Measurements from ENCODE around the gene PMEL. TPM values are rescaled to one million over a fixed set of nuclear protein-coding genes. Genes with fewer than 3 reads are reported as not detected.

Gene PMEL
- total RNA-seq, 4 donors from 2014 or later: 0.73 to 2.0 TPM; not detected in 2

DNA sequence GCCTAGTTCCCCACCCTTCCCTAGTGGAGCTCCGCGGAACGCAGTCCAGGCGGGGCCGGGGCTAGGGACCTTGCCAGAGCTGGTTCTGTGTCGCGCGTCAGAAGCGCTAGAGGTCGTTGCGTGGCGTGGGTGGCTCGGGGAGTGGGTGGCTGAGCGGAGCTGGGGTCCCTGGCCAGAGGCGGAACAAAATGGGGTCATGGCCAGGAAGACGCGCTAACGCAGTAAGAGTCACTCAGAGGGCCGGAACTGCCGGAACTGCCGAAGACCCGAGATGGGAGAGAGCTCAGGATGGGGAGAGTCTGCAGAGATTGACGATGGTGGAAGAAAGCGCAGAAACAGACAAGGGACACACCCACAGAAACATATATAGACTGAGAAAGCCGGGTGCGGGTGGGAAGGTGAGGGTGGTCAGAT lies 30.1 kb downstream of the PMEL start:
- no peak for TF ChIP-seq POLR2A (IDR thresholded peaks at IDR 0.05)
- Histone ChIP-seq H3K27ac (peak overlapping the region; percentile 32 to 64 (median 48)), H3K4me1 (peaks cover 12 to 21% of the 10 kb centered on the region in 2 donors), H3K4me3 (peak overlapping the region in 3 of 4 donors; percentile 7 to 39 (median 16)), H3K36me3 (no peaks in the 10 kb centered on the region), H3K27me3 (peaks cover 6 to 34% (median 14%) of the 10 kb centered on the region in 3 donors), H3K9me3 (no peaks in the 10 kb centered on the region)
- ATAC-seq (no peak), DNase-seq (no peak)
- in situ Hi-C loops (cut with MboI; ENCODE audit: low sequenced_read_pairs in 4 of 4) (loop anchor here in 3 of 4 donors (5.0 to 25.0 kb wide), 4 partner anchors 121 to 298 kb away; partner anchors contain the start of genes ORMDL2 (in 2 of the 3), SARNP (in 2 of the 3) and OR10P1 (in 1 of the 3)), intact Hi-C loops (cut with DNase I; ENCODE audit: low total_unique reads) (no loop called here)

DNA sequence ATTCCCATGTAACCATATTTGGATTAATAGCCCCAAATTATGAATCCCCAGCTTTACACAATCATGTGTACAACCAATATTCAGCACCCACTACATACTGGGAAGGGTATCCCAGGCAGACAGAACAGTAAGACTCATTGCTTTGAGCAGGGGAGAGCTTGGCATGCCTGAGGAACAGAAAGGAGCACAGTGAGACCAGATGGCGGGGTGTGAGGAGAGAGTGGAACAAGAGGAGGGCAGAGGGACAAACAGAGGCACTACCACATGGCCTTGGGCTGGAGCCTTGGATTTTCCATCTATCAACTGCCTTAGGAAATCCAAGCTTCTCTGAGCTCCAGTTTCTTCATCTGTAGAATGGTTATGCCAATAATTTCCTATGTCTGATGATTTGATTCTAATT lies 31.1 kb downstream of the PMEL start:
- intact Hi-C loops (cut with DNase I; ENCODE audit: low total_unique reads) (no loop called here), in situ Hi-C loops (cut with MboI; ENCODE audit: low sequenced_read_pairs in 4 of 4) (loop anchor here in 3 of 4 donors (5.0 to 25.0 kb wide), 4 partner anchors 120 to 297 kb away; partner anchors contain the start of genes ORMDL2 (in 2 of the 3), SARNP (in 2 of the 3) and OR10P1 (in 1 of the 3))
- no peak for DNase-seq
- Histone ChIP-seq H3K27ac (no peak overlapping the region), H3K9me3 (no peaks in the 10 kb centered on the region), H3K4me1 (peaks cover 16 to 19% of the 10 kb centered on the region in 2 donors), H3K27me3 (peaks cover 6 to 34% (median 14%) of the 10 kb centered on the region in 3 donors), H3K4me3 (no peak overlapping the region), H3K36me3 (no peaks in the 10 kb centered on the region)
- ATAC-seq: no peak
- TF ChIP-seq, protein P1, sequence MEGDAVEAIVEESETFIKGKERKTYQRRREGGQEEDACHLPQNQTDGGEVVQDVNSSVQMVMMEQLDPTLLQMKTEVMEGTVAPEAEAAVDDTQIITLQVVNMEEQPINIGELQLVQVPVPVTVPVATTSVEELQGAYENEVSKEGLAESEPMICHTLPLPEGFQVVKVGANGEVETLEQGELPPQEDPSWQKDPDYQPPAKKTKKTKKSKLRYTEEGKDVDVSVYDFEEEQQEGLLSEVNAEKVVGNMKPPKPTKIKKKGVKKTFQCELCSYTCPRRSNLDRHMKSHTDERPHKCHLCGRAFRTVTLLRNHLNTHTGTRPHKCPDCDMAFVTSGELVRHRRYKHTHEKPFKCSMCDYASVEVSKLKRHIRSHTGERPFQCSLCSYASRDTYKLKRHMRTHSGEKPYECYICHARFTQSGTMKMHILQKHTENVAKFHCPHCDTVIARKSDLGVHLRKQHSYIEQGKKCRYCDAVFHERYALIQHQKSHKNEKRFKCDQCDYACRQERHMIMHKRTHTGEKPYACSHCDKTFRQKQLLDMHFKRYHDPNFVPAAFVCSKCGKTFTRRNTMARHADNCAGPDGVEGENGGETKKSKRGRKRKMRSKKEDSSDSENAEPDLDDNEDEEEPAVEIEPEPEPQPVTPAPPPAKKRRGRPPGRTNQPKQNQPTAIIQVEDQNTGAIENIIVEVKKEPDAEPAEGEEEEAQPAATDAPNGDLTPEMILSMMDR (IDR thresholded peaks at IDR 0.05 in 4 of 5, conservative IDR thresholded peaks at IDR 0.05 in 1 of 5): no peak
- no peak for TF ChIP-seq POLR2A (IDR thresholded peaks at IDR 0.05)

DNA sequence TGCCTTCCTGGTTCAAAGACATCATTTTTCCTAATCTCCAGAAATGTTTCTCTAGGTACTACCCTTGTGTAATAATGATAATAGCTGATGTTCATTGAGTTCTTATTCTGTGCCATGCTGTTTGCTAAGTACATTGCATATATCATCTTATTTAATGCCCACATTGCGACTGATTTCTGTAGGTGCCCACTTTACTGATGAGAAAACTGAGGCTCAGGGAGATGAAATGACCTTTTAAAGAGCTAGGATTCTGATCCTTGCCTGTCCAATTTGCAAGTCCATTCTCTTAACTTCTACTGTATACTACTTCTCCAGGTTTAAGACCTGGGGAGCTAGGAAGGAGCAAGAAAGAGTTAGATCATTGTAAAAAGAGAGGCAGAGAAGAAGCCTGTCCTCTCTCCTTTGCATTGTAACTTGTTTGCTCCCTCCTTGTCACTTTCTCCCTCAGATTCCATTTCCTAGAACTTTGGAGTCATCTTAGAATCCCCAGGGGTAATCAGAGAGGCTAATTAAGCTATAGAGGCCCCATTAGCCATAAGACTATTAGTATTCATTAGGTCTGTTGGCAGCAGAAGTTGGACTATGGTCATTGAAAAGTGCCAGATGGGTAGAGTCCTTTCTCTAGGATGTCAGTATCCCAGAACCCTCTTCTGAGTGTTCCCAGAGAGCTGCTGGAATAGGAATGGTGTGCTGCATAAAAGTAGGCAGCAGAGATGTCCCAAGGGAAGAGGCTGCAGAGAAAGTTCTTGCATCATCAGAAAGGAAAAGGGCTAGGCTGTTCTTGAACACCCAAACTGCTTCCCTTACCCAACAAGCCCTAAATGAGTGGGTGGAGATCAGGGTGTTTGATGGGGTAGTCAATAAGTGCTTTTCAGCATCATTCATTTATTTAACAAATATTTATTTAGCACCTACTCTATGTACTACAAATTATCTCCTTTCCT lies 31.8 kb downstream of the PMEL start:
- no peak for ATAC-seq
- in situ Hi-C loops (cut with MboI; ENCODE audit: low sequenced_read_pairs in 4 of 4) (loop anchor here in 2 of 4 donors (10.0 to 25.0 kb wide), 3 partner anchors 119 to 297 kb away; partner anchors contain the start of genes ORMDL2 (in 2 of the 2), SARNP (in 2 of the 2) and OR10P1 (in 1 of the 2)), intact Hi-C loops (cut with DNase I; ENCODE audit: low total_unique reads) (no loop called here)
- H3K36me3 ChIP-seq: no peaks in the 10 kb centered on the region
- no peak for DNase-seq
- peaks cover 16 to 19% of the 10 kb centered on the region in 2 donors for H3K4me1 ChIP-seq
- no peaks in the 10 kb centered on the region for H3K9me3 ChIP-seq
- no peak overlapping the region for H3K27ac ChIP-seq
- TF ChIP-seq POLR2A (IDR thresholded peaks at IDR 0.05): no peak
- TF ChIP-seq, protein P1 (IDR thresholded peaks at IDR 0.05 in 4 of 5, conservative IDR thresholded peaks at IDR 0.05 in 1 of 5): no peak
- no peak overlapping the region for H3K4me3 ChIP-seq
- H3K27me3 ChIP-seq: peaks cover 6 to 34% (median 14%) of the 10 kb centered on the region in 3 donors

DNA sequence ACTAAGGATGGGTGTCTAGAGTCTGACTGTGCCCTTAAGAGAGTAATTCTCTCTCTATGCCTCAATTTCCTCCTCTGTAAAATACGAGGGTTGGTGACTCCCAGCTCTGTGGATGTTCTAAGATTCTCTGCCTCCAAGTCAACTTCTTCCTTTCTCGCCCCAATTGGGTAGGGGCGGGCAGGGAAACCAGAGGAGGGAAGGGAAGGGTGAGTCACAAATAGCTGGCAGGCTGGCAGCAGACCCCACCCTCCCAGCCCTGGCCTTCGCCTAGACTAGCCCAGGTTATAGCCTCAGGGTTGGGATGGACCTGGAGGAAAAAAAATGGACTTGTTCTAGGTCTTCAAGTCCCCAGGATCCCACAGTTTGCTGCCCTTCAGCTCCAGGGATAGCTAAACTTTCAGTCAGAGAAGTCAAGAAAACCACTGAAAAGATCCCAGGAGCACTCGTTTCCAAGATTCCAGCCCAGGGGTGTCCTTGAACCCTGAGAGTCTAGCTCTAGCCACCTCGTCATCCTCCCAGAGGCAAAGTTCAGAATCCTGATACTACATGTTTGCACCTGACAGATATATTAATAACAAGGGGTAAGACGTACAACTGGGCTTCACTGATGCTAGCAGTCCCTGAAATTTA lies 32.6 kb downstream of the PMEL start:
- intact Hi-C loops (cut with DNase I; ENCODE audit: low total_unique reads): no loop called here
- Histone ChIP-seq H3K27me3 (peaks cover 6 to 34% (median 14%) of the 10 kb centered on the region in 3 donors), H3K27ac (no peak overlapping the region), H3K9me3 (no peaks in the 10 kb centered on the region), H3K4me3 (no peak overlapping the region), H3K36me3 (no peaks in the 10 kb centered on the region), H3K4me1 (peaks cover 17 to 26% of the 10 kb centered on the region in 2 donors)
- TF ChIP-seq POLR2A (IDR thresholded peaks at IDR 0.05): peak in 1 of 2 donors; percentile 7
- TF ChIP-seq, protein P1 (IDR thresholded peaks at IDR 0.05 in 4 of 5, conservative IDR thresholded peaks at IDR 0.05 in 1 of 5): no peak
- in situ Hi-C loops (cut with MboI; ENCODE audit: low sequenced_read_pairs in 4 of 4): loop anchor here in 2 of 4 donors (10.0 to 25.0 kb wide), 3 partner anchors 118 to 296 kb away; partner anchors contain the start of genes ORMDL2 (in 2 of the 2), SARNP (in 2 of the 2) and OR10P1 (in 1 of the 2)
- DNase-seq (no peak), ATAC-seq (no peak)

Measured in gastrocnemius medialis (tissue), 4 donors.